Natural killer cell (primary cell): Measurements from ENCODE around the gene SPRR5. TPM values are rescaled to one million over a fixed set of nuclear protein-coding genes. Genes with fewer than 3 reads are reported as not detected.

Experiments
- ATAC-seq, 3 donors: fragments of 150-1000 bp in 2 of 3; fragments of 200-7000 bp in 1 of 3; cut with Tn5 transposase; 1 replicate in 1 of 3; 2 replicates in 2 of 3; pipeline ENCODE4 v1.10.0; 2021; ENCODE audit warnings: mild to moderate bottlenecking in 2 of 3, moderate library complexity in 2 of 3
- DNase-seq, 2 donors: peaks; one replicate each; pipeline versions ENCODE4 v3.0.0 to v3.0.0-alpha.2; 2013 to 2021; ENCODE audit warnings: mixed read lengths in 1 of 2
- H3K27ac ChIP-seq: one replicate; pipeline ENCODE4 v1.5.1; 2013; ENCODE audit warnings: mild to moderate bottlenecking, low read length
- H3K27me3 ChIP-seq: one replicate; pipeline ENCODE4 v1.6.1; 2013; ENCODE audit warnings: low read length; ENCODE audit not compliant: control insufficient read depth, insufficient read depth
- H3K36me3 ChIP-seq: one replicate; pipeline ENCODE4 v1.6.1; 2013; ENCODE audit warnings: low read length; ENCODE audit not compliant: control insufficient read depth, insufficient read depth
- H3K4me1 ChIP-seq: one replicate; pipeline ENCODE4 v1.6.1; 2013; ENCODE audit warnings: low read length; ENCODE audit not compliant: control insufficient read depth, insufficient read depth
- H3K4me3 ChIP-seq: one replicate; pipeline ENCODE4 v1.5.1; 2013; ENCODE audit warnings: low read length
- H3K9me3 ChIP-seq: one replicate; pipeline ENCODE4 v1.6.1; 2013; ENCODE audit warnings: low read length; ENCODE audit not compliant: control insufficient read depth, insufficient read depth
- H3K27ac Mint-ChIP-seq, 2 donors: one replicate each; pipeline ENCODE4 v1.8.0; 2022; ENCODE audit warnings: mild to moderate bottlenecking in 2 of 2, mixed read lengths in 2 of 2, moderate library complexity in 1 of 2
- H3K27me3 Mint-ChIP-seq, 2 donors: one replicate each; pipeline ENCODE4 v1.8.0; 2022; ENCODE audit warnings: low read depth in 2 of 2, mixed read lengths in 2 of 2
- H3K36me3 Mint-ChIP-seq: one replicate; pipeline ENCODE4 v1.8.0; 2022; ENCODE audit warnings: mixed read lengths
- H3K4me1 Mint-ChIP-seq, 2 donors: one replicate each; pipeline ENCODE4 v1.8.0; 2022; ENCODE audit warnings: mixed read lengths in 2 of 2
- H3K4me3 Mint-ChIP-seq: one replicate; pipeline ENCODE4 v1.8.0; 2022; ENCODE audit warnings: mild to moderate bottlenecking, moderate library complexity, mixed read lengths
- H3K9me3 Mint-ChIP-seq, 2 donors: one replicate each; pipeline ENCODE4 v1.8.0; 2022; ENCODE audit warnings: mixed read lengths in 2 of 2
- CTCF ChIP-seq: fragments of 200-600 bp; IDR thresholded peaks from one replicate; pipeline ENCODE4 v1.8.0; 2022; ENCODE audit warnings: antibody characterized with exemption
- WGBS: methylation state at CpG from one replicate; pipeline ENCODE4 v1.1.7; 2013; ENCODE audit warnings: missing lambda C conversion rate; ENCODE audit not compliant: insufficient coverage; 5-methylcytosine and 5-hydroxymethylcytosine counted together
- intact Hi-C: fragments of 100-400 bp; cut with micrococcal nuclease; formaldehyde crosslinking; loops from one replicate; pipeline ENCODE4 v1.14.2; 2022
- total RNA-seq, 4 donors: library from RNA; stranded (reverse); fragments of 120-200 nt in 1 of 4; gene quantifications; one replicate each; pipeline versions ENCODE4 v1.2.3 to v1.2.4, GENCODE V29; 2013 to 2022

Gene SPRR5
- total RNA-seq, 3 donors from 2014 or later (not counting 1 experiment from before 2014, with no cell fraction given): not detected

GRCh38 chr1:152951711-152952110 is 4.7 kb downstream of the SPRR5 start:
- Mint-ChIP-seq H3K9me3 (no peaks in the 10 kb centered on the region), H3K27me3 (peaks cover 7 to 8% of the 10 kb centered on the region in 2 donors), H3K36me3 (no peaks in the 10 kb centered on the region), H3K4me1 (no peaks in the 10 kb centered on the region), H3K4me3 (no peak overlapping the region), H3K27ac (no peak overlapping the region)
- ATAC-seq (no peak), DNase-seq (no peak)
- H3K27me3 ChIP-seq: no peaks in the 10 kb centered on the region
- intact Hi-C loops: no loop called here
- H3K4me1 ChIP-seq: no peaks in the 10 kb centered on the region
- no peaks in the 10 kb centered on the region for H3K9me3 ChIP-seq
- TF ChIP-seq CTCF: no peak
- no peak overlapping the region for H3K4me3 ChIP-seq
- 81% methylated on average over 5 of the region's 5 CpGs for WGBS
- H3K27ac ChIP-seq: no peak overlapping the region
- H3K36me3 ChIP-seq: no peaks in the 10 kb centered on the region

- Histone ChIP-seq H3K27me3 (no peaks in the 10 kb centered on the region), H3K9me3 (no peaks in the 10 kb centered on the region), H3K4me1 (no peaks in the 10 kb centered on the region), H3K27ac (no peak overlapping the region), H3K4me3 (no peak overlapping the region), H3K36me3 (no peaks in the 10 kb centered on the region)
- WGBS: 81% methylated on average over 5 of the region's 7 CpGs
- intact Hi-C loops: no loop called here
- TF ChIP-seq CTCF: no peak
- no peaks in the 10 kb centered on the region for H3K36me3 Mint-ChIP-seq
- H3K4me1 Mint-ChIP-seq: no peaks in the 10 kb centered on the region
- peaks cover 4 to 7% of the 10 kb centered on the region in 2 donors for H3K27me3 Mint-ChIP-seq
- H3K27ac Mint-ChIP-seq: no peak overlapping the region
- ATAC-seq (no peak), DNase-seq (no peak)
- H3K9me3 Mint-ChIP-seq: no peaks in the 10 kb centered on the region
- no peak overlapping the region for H3K4me3 Mint-ChIP-seq
Observed at GRCh38 chr1:152953761-152954160, 6.8 kb downstream of the SPRR5 start.

GRCh38 chr1:152954436-152954835 is 7.4 kb downstream of the SPRR5 start:
- 85% methylated on average over 4 of the region's 6 CpGs for WGBS
- H3K4me1 ChIP-seq: no peaks in the 10 kb centered on the region
- no peak overlapping the region for H3K4me3 ChIP-seq
- Mint-ChIP-seq H3K4me1 (no peaks in the 10 kb centered on the region), H3K9me3 (no peaks in the 10 kb centered on the region), H3K4me3 (no peak overlapping the region), H3K27me3 (peaks cover 4 to 7% of the 10 kb centered on the region in 2 donors), H3K27ac (no peak overlapping the region), H3K36me3 (no peaks in the 10 kb centered on the region)
- no peak for ATAC-seq
- H3K27ac ChIP-seq: no peak overlapping the region
- no peak for TF ChIP-seq CTCF
- H3K36me3 ChIP-seq: no peaks in the 10 kb centered on the region
- no peaks in the 10 kb centered on the region for H3K27me3 ChIP-seq
- intact Hi-C loops: no loop called here
- no peak for DNase-seq
- no peaks in the 10 kb centered on the region for H3K9me3 ChIP-seq

GRCh38 chr1:152957561-152957960 is 10.6 kb downstream of the SPRR5 start:
- DNase-seq (no peak), ATAC-seq (no peak)
- Histone ChIP-seq H3K36me3 (no peaks in the 10 kb centered on the region), H3K27me3 (no peaks in the 10 kb centered on the region), H3K9me3 (no peaks in the 10 kb centered on the region), H3K4me3 (no peak overlapping the region), H3K27ac (no peak overlapping the region), H3K4me1 (no peaks in the 10 kb centered on the region)
- Mint-ChIP-seq H3K4me3 (no peak overlapping the region), H3K27me3 (peaks cover 7% of the 10 kb centered on the region in 2 donors), H3K27ac (no peak overlapping the region), H3K9me3 (no peaks in the 10 kb centered on the region), H3K36me3 (no peaks in the 10 kb centered on the region), H3K4me1 (no peaks in the 10 kb centered on the region)
- TF ChIP-seq CTCF: no peak
- intact Hi-C loops: no loop called here
- WGBS: 98% methylated on average over 3 of the region's 3 CpGs
